Stomach (tissue), 19 donors: Measurements from ENCODE around the gene SEMA6C. TPM values are rescaled to one million over a fixed set of nuclear protein-coding genes. Genes with fewer than 3 reads are reported as not detected.
"Not testable (repeated sequence)": the region's sequence is repeated elsewhere in the genome, so short reads cannot be mapped to it uniquely, and the experiment has no call there.

Experiments
- DNase-seq, 2 donors: peaks; one replicate each; pipeline versions ENCODE4 v3.0.0 to v3.0.0-alpha.2; 2013 to 2019
- H3K27ac ChIP-seq, 5 donors: fragments of 200-600 bp in 4 of 5; sonication (generic) in 4 of 5; one replicate each; pipeline ENCODE4 v1.5.1; 2013 to 2019; ENCODE audit warnings: mild to moderate bottlenecking in 1 of 5, moderate library complexity in 1 of 5
- H3K27me3 ChIP-seq, 3 donors: fragments of 200-600 bp; sonication (generic); one replicate each; pipeline ENCODE4 v1.5.1; 2017 to 2019; ENCODE audit warnings: mixed run types in 1 of 3
- H3K36me3 ChIP-seq, 4 donors: fragments of 200-600 bp; sonication (generic); 1 replicate in 3 of 4; 2 replicates in 1 of 4; pipeline ENCODE4 v1.5.1; 2016 to 2019
- H3K4me1 ChIP-seq, 4 donors: fragments of 200-600 bp; sonication (generic); one replicate each; pipeline ENCODE4 v1.5.1; 2016 to 2019
- H3K4me3 ChIP-seq, 4 donors: fragments of 200-600 bp; sonication (generic) in 3 of 4; one replicate each; pipeline ENCODE4 v1.5.1; 2016 to 2019; ENCODE audit warnings: mild to moderate bottlenecking in 1 of 4
- H3K9me3 ChIP-seq, 4 donors: fragments of 200-600 bp; sonication (generic); one replicate each; pipeline ENCODE4 v1.5.1; 2016 to 2019
- CTCF ChIP-seq, 7 experiments: fragments of 450-650 bp in 4 of 7; fragments of 200-600 bp in 3 of 7; sonication (generic) in 3 of 7; IDR thresholded peaks; one replicate each; pipeline ENCODE4 v1.5.1; 2016 to 2019; ENCODE audit warnings: antibody characterized with exemption in 7 of 7, control low read depth in 2 of 7, mild to moderate bottlenecking in 1 of 7
- EP300 ChIP-seq: sonication (generic); formaldehyde crosslinking; IDR thresholded peaks from one replicate; pipeline ENCODE4 v1.6.1; 2017; ENCODE audit warnings: antibody characterized with exemption
- POLR2A ChIP-seq, 4 donors: fragments of 450-650 bp; IDR thresholded peaks; one replicate each; pipeline ENCODE4 v1.6.1; 2016; ENCODE audit warnings: antibody characterized with exemption in 4 of 4, control low read depth in 2 of 4, mild to moderate bottlenecking in 1 of 4, moderate library complexity in 1 of 4
- POLR2AphosphoS5 ChIP-seq, 3 donors: sonication (generic); formaldehyde crosslinking; IDR thresholded peaks; one replicate each; pipeline ENCODE4 v1.6.1; 2016; ENCODE audit warnings: antibody characterized with exemption in 3 of 3
- WGBS, 5 donors: extraction: QIAGEN DNeasy Blood & Tissue Kit in 3 of 5; methylation state at CpG; one replicate each; pipeline versions ENCODE4 v1.1.5 to v1.1.7; 2013 to 2018; 5-methylcytosine and 5-hydroxymethylcytosine counted together
- intact Hi-C: fragments of 100-400 bp; cut with DNase I; formaldehyde crosslinking; loops from one replicate; pipeline ENCODE4 v1.15.1; 2023; ENCODE audit warnings: low total_unique reads
- long read RNA-seq, 10 donors: transcript quantifications; one replicate each; lab custom pipeline, GENCODE V29; 2026
- polyA plus RNA-seq, 3 donors: library from polyadenylated mRNA; stranded (reverse); fragments of 200-250 nt; gene quantifications; one replicate each; pipeline ENCODE4 v1.2.3, GENCODE V29; 2013
- total RNA-seq, 5 donors: library from RNA; depleted of rRNA; stranded (reverse); fragments of >200 nt; gene quantifications; one replicate each; pipeline versions ENCODE4 v1.1.0 to v1.2.3, GENCODE V29; 2014 to 2016
- donor health status: healthy with polysubstance abuse.
- donor health status: Bipolar disorder and iron deficiency.
- donor health status: healthy.

SEMA6C gene, protein sequence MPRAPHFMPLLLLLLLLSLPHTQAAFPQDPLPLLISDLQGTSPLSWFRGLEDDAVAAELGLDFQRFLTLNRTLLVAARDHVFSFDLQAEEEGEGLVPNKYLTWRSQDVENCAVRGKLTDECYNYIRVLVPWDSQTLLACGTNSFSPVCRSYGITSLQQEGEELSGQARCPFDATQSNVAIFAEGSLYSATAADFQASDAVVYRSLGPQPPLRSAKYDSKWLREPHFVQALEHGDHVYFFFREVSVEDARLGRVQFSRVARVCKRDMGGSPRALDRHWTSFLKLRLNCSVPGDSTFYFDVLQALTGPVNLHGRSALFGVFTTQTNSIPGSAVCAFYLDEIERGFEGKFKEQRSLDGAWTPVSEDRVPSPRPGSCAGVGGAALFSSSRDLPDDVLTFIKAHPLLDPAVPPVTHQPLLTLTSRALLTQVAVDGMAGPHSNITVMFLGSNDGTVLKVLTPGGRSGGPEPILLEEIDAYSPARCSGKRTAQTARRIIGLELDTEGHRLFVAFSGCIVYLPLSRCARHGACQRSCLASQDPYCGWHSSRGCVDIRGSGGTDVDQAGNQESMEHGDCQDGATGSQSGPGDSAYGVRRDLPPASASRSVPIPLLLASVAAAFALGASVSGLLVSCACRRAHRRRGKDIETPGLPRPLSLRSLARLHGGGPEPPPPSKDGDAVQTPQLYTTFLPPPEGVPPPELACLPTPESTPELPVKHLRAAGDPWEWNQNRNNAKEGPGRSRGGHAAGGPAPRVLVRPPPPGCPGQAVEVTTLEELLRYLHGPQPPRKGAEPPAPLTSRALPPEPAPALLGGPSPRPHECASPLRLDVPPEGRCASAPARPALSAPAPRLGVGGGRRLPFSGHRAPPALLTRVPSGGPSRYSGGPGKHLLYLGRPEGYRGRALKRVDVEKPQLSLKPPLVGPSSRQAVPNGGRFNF
- total RNA-seq, result 10 to 100 TPM in 2 of 5 donors, 1 to 10 TPM in 3; 4.4 to 12.3 (median 8.1) TPM
- 10 to 100 TPM in 2 of 3 donors, 1 to 10 TPM in 1; 7.1 to 13.9 (median 13.0) TPM for polyA plus RNA-seq
- long read RNA-seq, donor 1, result 0 reads
- long read RNA-seq, donor 2, result 0 reads
- long read RNA-seq, donor 3, partial matches to known transcripts, result 0 of 1 reads
- long read RNA-seq, donor 3, other reads (novel, unspliced or antisense), result 0 of 1 reads
- long read RNA-seq, donor 4, result 0 reads
- long read RNA-seq, donor 5, partial matches to known transcripts, result 6 of 7 reads
- long read RNA-seq, donor 5, other reads (novel, unspliced or antisense), result 0 of 7 reads
- long read RNA-seq, donor 6, result 0 reads
- long read RNA-seq, donor 7, result 0 reads
- long read RNA-seq, donor 8, partial matches to known transcripts, result 5 of 6 reads
- long read RNA-seq, donor 8, other reads (novel, unspliced or antisense), result 0 of 6 reads
- long read RNA-seq, donor 9, result 0 reads
- long read RNA-seq, donor 10, result 0 reads

DNA sequence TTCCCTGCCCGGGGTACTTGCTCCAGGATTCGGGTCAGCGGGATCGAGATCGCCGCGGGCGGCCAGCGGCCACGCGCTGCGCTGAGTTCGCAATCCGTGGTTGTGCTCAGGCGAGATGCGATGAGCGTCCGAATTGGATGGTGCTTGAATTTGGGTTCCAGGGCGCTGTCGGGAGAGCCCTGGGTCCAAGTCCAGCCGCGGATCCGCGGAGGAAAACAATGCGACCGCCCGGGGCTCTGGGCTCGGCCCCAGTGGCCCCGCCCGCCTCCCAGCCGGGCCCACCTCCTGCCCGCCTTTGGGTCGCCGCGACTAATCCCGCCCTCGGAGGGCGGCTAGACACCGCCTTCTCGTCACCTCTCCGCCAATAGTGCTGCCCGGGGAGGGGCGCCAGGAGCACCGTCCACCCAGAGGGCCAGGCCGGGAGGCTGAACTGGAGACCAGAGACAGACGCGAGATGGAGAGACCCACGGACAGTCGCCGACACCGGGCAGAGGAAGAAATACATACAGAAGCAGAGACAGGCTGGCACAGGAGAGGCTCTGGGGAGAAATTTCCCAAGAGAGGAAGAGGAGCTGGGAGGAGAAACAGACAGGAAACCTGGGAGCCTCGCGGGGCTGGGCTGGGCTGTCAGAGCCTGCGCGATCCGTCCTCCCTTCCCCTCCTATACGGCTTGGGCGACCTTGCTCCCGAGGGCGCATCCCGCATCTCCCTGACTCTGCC, at the start of gene SEMA6C:
Gene SEMA6C, minus strand, starts transcription at position 220 of the 720 bp plus-strand sequence. CDS start 4,010 bp downstream, outside the sequence.
- H3K4me1 ChIP-seq, result peaks cover 9 to 52% (median 33%) of the 10 kb centered on the region in 4 donors
- TF ChIP-seq POLR2AphosphoS5 (IDR thresholded peaks at IDR 0.05) (peak; percentile 57 to 81 (median 72)), POLR2A (IDR thresholded peaks at IDR 0.05) (no peak)
- H3K36me3 ChIP-seq, result no peaks in the 10 kb centered on the region
- peak within 1 kb of the TSS; percentile 44 to 86 (median 64) for H3K27ac ChIP-seq
- no peaks in the 10 kb centered on the region for H3K9me3 ChIP-seq
- peak; percentile 94 to 98 for DNase-seq
- peak within 1 kb of the TSS; percentile 63 to 86 (median 80) for H3K4me3 ChIP-seq
- WGBS, 5 donors, result 0 to 1% (median 0%) methylated on average over 17 to 61 of the region's 61 CpGs
- H3K27me3 ChIP-seq, result peaks cover 0 to 12% (median 9%) of the 10 kb centered on the region in 3 donors
- intact Hi-C loops, result no loop called here

DNA sequence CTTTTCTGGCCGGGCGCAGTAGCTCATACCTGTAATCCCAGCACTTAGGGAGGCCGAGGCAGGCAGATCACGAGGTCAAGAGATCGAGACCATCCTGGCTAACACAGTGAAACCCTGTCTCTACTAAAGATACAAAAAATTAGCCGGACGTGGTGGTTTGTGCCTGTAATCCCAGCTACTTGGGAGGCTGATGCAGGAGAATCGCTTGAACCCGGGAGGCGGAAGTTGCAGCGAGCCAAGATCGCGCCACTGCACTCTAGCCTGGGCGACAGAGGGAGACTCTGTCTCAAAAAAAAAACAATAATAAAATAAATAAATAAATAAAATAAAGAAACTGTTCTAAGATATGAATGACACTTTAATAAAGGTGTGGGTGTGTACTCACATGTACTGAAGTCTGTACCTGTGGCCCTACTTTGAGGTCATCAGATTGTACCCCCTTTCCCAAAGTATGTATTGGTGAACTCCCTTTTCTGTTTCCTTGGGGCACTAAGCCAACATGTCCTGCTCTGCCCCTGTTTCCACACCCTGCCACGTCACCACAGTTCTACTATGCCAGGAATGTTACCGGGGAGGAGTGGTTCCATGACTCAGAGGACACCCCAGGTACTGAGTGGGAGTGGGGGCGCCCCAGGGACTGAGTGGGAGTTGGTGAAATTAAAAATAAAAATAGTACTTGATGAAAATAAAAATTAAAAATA, 48.6 kb upstream of the SEMA6C start:
- peak overlapping the region in 2 of 4 donors; percentile 10 to 21 for H3K4me3 ChIP-seq
- H3K4me1 ChIP-seq, result peaks cover 19 to 43% (median 29%) of the 10 kb centered on the region in 4 donors
- H3K36me3 ChIP-seq, intact Hi-C loops, H3K9me3 ChIP-seq, H3K27me3 ChIP-seq: not testable (repeated sequence)
- 40 to 56% (median 53%) methylated on average over 17 of the region's 17 CpGs for WGBS, 5 donors
- H3K27ac ChIP-seq, result peak overlapping the region; percentile 75 to 94 (median 92)
- DNase-seq, result peak; percentile 90 to 93
- peak; percentile 16 to 84 (median 64) for TF ChIP-seq POLR2AphosphoS5 (IDR thresholded peaks at IDR 0.05)

GRCh38 chr1:151193856-151194255, 47.4 kb upstream of the SEMA6C start:
- Histone ChIP-seq H3K36me3 (no peaks in the 10 kb centered on the region), H3K9me3 (no peaks in the 10 kb centered on the region), H3K4me1 (peaks cover 14 to 38% (median 26%) of the 10 kb centered on the region in 4 donors), H3K27ac (peak overlapping the region in 3 of 5 donors; percentile 92 to 94 (median 93)), H3K27me3 (no peaks in the 10 kb centered on the region), H3K4me3 (no peak overlapping the region)
- DNase-seq, result no peak
- 77 to 89% (median 83%) methylated on average over 1 of the region's 1 CpG for WGBS, 5 donors
- TF ChIP-seq EP300 (no peak), POLR2A (IDR thresholded peaks at IDR 0.05) (no peak), CTCF (IDR thresholded peaks at IDR 0.05) (no peak), POLR2AphosphoS5 (IDR thresholded peaks at IDR 0.05) (no peak)
- intact Hi-C loops, result no loop called here

GRCh38 chr1:151193304-151193703, 46.9 kb upstream of the SEMA6C start:
- H3K9me3 ChIP-seq, result no peaks in the 10 kb centered on the region
- H3K4me1 ChIP-seq, result peaks cover 19 to 43% (median 32%) of the 10 kb centered on the region in 4 donors
- TF ChIP-seq POLR2A (IDR thresholded peaks at IDR 0.05) (no peak), POLR2AphosphoS5 (IDR thresholded peaks at IDR 0.05) (no peak), CTCF (IDR thresholded peaks at IDR 0.05) (no peak), EP300 (no peak)
- H3K27ac ChIP-seq, result no peak overlapping the region
- DNase-seq, result no peak
- no peaks in the 10 kb centered on the region for H3K27me3 ChIP-seq
- H3K36me3 ChIP-seq, result no peaks in the 10 kb centered on the region
- intact Hi-C loops, result no loop called here
- 55 to 70% (median 58%) methylated on average over 6 of the region's 6 CpGs for WGBS, 5 donors
- no peak overlapping the region for H3K4me3 ChIP-seq
